HL-60 (cell line): Measurements from ENCODE around the gene AKAP13.

Source experiments
- GABPA ChIP-seq: IDR thresholded peaks from 2 replicates; pipeline ENCODE4 v1.6.1; 2012; ENCODE audit warnings: low read depth
- POLR2AphosphoS5 ChIP-seq: IDR thresholded peaks from 2 replicates; pipeline ENCODE4 v1.6.1; 2012; ENCODE audit warnings: low read depth
- SPI1 ChIP-seq: IDR thresholded peaks from 2 replicates; pipeline ENCODE4 v1.6.1; 2012; ENCODE audit warnings: low read depth, mild to moderate bottlenecking, borderline replicate concordance
- TF ChIP-seq, protein P1 (sequence below): IDR thresholded peaks from one replicate; pipeline ENCODE4 v1.5.1; 2011; ENCODE audit warnings: low read length, control low read depth, inconsistent platforms; ENCODE audit not compliant: insufficient read depth
- TF ChIP-seq, protein P2 (sequence below): IDR thresholded peaks from 2 replicates; pipeline ENCODE4 v1.6.1; 2012; ENCODE audit warnings: low read depth; ENCODE audit not compliant: insufficient replicate concordance

DNA sequence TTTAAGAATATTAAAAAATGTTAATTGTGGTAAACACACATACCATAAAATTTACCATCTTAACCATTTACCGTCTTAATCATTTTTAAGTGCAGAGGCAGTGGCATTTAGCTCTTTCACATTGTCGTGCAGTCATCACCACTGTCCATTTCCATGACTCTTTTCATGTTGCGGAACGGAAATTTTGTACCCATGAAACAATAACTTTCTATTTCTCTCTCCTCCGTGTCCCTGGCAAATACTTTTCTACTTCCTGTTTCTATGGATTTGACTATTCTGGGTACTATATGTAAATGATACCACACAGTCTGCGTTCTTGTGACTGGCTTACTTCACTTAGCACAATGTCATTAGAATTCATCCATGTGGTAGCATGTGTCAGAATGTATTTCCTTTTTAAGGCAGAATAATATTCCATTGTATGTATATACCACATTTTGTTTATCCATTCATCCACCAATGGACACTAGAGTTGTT lies 27.9 kb downstream of the AKAP13 start:
- TF ChIP-seq, protein P1, sequence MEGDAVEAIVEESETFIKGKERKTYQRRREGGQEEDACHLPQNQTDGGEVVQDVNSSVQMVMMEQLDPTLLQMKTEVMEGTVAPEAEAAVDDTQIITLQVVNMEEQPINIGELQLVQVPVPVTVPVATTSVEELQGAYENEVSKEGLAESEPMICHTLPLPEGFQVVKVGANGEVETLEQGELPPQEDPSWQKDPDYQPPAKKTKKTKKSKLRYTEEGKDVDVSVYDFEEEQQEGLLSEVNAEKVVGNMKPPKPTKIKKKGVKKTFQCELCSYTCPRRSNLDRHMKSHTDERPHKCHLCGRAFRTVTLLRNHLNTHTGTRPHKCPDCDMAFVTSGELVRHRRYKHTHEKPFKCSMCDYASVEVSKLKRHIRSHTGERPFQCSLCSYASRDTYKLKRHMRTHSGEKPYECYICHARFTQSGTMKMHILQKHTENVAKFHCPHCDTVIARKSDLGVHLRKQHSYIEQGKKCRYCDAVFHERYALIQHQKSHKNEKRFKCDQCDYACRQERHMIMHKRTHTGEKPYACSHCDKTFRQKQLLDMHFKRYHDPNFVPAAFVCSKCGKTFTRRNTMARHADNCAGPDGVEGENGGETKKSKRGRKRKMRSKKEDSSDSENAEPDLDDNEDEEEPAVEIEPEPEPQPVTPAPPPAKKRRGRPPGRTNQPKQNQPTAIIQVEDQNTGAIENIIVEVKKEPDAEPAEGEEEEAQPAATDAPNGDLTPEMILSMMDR = no peak
- TF ChIP-seq POLR2AphosphoS5 (no peak), SPI1 (peak; percentile 3; the same call in 1 of the 2 replicates), GABPA (no peak)
- TF ChIP-seq, protein P2, sequence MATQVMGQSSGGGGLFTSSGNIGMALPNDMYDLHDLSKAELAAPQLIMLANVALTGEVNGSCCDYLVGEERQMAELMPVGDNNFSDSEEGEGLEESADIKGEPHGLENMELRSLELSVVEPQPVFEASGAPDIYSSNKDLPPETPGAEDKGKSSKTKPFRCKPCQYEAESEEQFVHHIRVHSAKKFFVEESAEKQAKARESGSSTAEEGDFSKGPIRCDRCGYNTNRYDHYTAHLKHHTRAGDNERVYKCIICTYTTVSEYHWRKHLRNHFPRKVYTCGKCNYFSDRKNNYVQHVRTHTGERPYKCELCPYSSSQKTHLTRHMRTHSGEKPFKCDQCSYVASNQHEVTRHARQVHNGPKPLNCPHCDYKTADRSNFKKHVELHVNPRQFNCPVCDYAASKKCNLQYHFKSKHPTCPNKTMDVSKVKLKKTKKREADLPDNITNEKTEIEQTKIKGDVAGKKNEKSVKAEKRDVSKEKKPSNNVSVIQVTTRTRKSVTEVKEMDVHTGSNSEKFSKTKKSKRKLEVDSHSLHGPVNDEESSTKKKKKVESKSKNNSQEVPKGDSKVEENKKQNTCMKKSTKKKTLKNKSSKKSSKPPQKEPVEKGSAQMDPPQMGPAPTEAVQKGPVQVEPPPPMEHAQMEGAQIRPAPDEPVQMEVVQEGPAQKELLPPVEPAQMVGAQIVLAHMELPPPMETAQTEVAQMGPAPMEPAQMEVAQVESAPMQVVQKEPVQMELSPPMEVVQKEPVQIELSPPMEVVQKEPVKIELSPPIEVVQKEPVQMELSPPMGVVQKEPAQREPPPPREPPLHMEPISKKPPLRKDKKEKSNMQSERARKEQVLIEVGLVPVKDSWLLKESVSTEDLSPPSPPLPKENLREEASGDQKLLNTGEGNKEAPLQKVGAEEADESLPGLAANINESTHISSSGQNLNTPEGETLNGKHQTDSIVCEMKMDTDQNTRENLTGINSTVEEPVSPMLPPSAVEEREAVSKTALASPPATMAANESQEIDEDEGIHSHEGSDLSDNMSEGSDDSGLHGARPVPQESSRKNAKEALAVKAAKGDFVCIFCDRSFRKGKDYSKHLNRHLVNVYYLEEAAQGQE = no peak
